Progenitor cell of endocrine pancreas (in vitro differentiated cells): ENCODE measurements around the gene ATF7IP. TPM values are rescaled to one million over a fixed set of nuclear protein-coding genes. Genes with fewer than 3 reads are reported as not detected.
A peak's percentile ranks its signal among the peaks of the same experiment; 100 is the strongest.

Experiments
- DNase-seq: peaks from one replicate; pipeline ENCODE4 v3.0.0; 2021; ENCODE audit warnings: low spot score; ENCODE audit not compliant: unreplicated experiment
- H3K27ac Mint-ChIP-seq: 2 replicates; pipeline ENCODE4 v1.8.0; 2021; ENCODE audit warnings: mild to moderate bottlenecking, moderate library complexity, mixed read lengths
- H3K27me3 Mint-ChIP-seq: 2 replicates; pipeline ENCODE4 v1.8.0; 2021; ENCODE audit warnings: mixed read lengths
- H3K36me3 Mint-ChIP-seq: 2 replicates; pipeline ENCODE4 v1.8.0; 2022; ENCODE audit warnings: mixed read lengths; ENCODE audit not compliant: insufficient read depth
- H3K4me1 Mint-ChIP-seq: 2 replicates; pipeline ENCODE4 v1.8.0; 2021; ENCODE audit warnings: low read depth, mixed read lengths
- H3K4me3 Mint-ChIP-seq: 2 replicates; pipeline ENCODE4 v1.8.0; 2021; ENCODE audit warnings: low read depth, mild to moderate bottlenecking, moderate library complexity, mixed read lengths
- H3K9me3 Mint-ChIP-seq: 2 replicates; pipeline ENCODE4 v1.8.0; 2021; ENCODE audit warnings: low read depth, mixed read lengths
- total RNA-seq: library from RNA; stranded (reverse); gene quantifications from 2 replicates; pipeline ENCODE4 v1.2.1, GENCODE V29; 2021
- TF ChIP-seq, protein P1 (sequence below): fragments of 200-600 bp; sonication (generic); IDR thresholded peaks from one replicate; pipeline ENCODE4 v1.5.0; 2021; ENCODE audit warnings: antibody characterized with exemption, mild to moderate bottlenecking; ENCODE audit not compliant: unreplicated experiment

The ATF7IP gene
- total RNA-seq, 1 donor from 2014 or later = 185 TPM

DNA sequence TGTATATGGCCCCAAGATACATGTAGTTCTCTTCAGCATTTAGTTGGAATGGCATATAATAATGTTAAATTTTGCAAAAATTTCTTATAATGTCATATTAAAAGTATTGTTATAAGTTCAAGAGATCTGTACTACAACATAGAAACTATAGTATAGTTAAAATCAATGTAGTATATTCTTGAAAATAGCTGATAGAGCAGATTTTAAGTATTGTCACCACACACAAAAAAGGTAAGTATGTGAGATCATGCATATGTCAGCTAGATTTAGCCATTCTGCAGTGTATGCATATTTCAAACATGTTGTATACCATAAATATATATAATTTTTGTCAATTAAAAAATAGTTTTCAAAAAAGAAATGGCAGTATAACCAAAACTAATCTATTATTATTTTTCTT lies 115.7 kb downstream of the ATF7IP start:
- no peak for DNase-seq
- Mint-ChIP-seq H3K27me3 (no peaks in the 10 kb centered on the region), H3K27ac (no peak overlapping the region), H3K9me3 (no peaks in the 10 kb centered on the region), H3K4me1 (no peaks in the 10 kb centered on the region), H3K36me3 (peaks cover 73% of the 10 kb centered on the region), H3K4me3 (no peak overlapping the region)
- TF ChIP-seq, protein P1, sequence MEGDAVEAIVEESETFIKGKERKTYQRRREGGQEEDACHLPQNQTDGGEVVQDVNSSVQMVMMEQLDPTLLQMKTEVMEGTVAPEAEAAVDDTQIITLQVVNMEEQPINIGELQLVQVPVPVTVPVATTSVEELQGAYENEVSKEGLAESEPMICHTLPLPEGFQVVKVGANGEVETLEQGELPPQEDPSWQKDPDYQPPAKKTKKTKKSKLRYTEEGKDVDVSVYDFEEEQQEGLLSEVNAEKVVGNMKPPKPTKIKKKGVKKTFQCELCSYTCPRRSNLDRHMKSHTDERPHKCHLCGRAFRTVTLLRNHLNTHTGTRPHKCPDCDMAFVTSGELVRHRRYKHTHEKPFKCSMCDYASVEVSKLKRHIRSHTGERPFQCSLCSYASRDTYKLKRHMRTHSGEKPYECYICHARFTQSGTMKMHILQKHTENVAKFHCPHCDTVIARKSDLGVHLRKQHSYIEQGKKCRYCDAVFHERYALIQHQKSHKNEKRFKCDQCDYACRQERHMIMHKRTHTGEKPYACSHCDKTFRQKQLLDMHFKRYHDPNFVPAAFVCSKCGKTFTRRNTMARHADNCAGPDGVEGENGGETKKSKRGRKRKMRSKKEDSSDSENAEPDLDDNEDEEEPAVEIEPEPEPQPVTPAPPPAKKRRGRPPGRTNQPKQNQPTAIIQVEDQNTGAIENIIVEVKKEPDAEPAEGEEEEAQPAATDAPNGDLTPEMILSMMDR = no peak

DNA sequence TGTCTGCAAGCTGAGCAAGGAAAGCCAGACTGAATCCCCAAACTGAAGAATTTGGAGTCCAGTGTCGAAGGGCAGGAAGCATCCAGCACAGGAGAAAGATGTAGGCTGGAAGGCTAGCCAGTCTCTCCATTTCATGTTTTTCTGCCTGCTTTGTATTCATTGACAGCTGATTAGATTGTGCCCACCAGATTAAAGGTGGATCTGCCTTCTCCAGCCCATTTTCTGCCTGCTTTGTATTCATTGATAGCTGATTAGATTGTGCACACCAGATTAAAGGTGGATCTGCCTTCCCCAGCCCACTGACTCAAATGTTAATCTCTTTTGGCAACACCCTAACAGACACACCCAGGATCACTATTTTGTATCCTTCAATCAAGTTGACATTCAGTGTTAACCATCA lies 116.9 kb downstream of the ATF7IP start:
- TF ChIP-seq, protein P1 = no peak
- no peak for DNase-seq
- H3K36me3 Mint-ChIP-seq = peaks cover 78% of the 10 kb centered on the region
- no peaks in the 10 kb centered on the region for H3K4me1 Mint-ChIP-seq
- H3K27me3 Mint-ChIP-seq = no peaks in the 10 kb centered on the region
- peaks cover 3% of the 10 kb centered on the region for H3K9me3 Mint-ChIP-seq
- peak overlapping the region; percentile 8 for H3K27ac Mint-ChIP-seq
- no peak overlapping the region for H3K4me3 Mint-ChIP-seq

DNA sequence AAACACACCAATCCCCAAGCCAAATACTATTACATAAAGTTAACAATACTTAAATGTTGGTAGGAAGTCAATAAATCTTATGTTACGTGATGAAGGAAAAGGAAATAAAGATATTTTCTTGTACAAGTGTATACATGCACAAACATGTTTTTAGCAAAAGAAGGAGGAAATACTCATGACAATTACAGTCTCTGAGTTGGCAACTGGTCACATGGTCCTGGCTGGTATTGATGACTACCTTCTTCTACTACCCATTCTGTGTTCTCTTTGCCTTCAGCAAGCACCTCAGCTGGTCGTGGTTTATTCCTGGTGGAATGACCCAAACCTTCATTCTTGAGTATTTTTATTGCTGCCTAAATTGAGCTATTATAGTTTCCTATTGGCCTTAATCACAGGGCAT lies 117.4 kb downstream of the ATF7IP start:
- TF ChIP-seq, protein P1 = no peak
- H3K36me3 Mint-ChIP-seq = peaks cover 78% of the 10 kb centered on the region
- peak overlapping the region; percentile 8 for H3K27ac Mint-ChIP-seq
- H3K4me3 Mint-ChIP-seq = no peak overlapping the region
- H3K27me3 Mint-ChIP-seq = no peaks in the 10 kb centered on the region
- H3K4me1 Mint-ChIP-seq = no peaks in the 10 kb centered on the region
- peaks cover 3% of the 10 kb centered on the region for H3K9me3 Mint-ChIP-seq
- DNase-seq = no peak

DNA sequence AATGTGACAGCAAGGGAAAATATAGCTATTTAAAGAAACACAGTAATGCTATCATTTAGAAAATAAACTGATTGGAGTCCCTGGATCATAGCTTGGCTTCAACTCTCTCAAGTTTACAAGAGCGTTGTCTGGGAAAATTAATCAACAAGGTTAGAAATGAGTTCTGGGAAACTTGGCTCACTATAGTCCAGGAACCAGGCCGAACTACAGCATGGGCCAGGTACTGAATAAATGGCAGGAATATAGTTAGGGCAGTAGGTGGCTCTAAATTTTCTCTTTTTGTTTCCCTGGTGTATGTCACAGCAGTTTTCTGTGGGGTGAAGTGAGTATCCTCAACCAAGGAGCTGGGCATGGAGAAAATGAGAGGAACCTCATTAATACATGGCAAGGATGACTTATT lies 129.8 kb downstream of the ATF7IP start:
- TF ChIP-seq, protein P1 = no peak
- DNase-seq = no peak
- Mint-ChIP-seq H3K4me1 (no peaks in the 10 kb centered on the region), H3K36me3 (peaks cover 69% of the 10 kb centered on the region), H3K4me3 (no peak overlapping the region), H3K27ac (no peak overlapping the region), H3K27me3 (no peaks in the 10 kb centered on the region), H3K9me3 (peaks cover 19% of the 10 kb centered on the region)

DNA sequence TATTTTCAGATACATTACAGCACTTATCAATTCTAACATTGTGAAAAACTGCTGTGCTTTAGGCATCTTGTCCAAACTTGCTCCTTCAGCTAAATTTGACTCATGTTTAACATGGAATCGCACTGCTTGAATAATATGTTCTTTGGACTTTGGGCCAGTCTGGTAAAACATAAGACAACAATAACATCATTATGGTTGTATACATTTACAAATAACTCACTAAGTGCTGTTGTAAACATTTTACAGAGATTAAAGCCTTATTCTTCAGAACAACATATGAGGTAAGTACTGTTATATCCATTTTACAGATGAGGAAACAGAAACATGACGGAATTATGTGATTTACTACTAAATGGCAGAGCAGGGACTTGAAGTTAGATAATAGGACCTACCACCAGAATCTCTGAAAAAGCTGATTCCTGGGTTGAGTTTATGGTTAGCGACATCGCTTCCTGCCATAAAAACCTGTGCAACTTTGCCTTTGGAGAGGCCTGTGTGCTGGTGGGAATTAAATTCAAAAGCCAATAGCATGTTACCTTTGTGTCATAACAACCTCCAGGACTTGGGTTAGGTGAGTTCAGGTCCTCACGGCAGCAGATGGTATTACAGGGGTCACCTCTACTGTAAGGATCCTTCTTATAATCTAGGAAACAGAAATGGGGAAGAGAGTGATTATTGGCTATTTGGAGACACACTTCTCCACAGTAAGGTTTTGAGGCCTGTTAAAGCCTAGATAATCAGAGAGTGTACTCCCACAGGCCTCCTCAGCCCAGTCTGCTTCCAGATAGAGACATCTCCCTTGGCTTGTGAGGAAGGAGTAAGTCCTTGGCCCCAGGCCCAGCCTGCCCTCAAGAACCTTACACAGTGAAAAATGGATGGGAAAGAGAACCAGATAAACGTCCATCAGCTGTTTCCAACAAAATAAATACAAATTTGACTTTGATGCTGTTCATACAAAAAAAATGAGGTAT lies 140.4 kb downstream of the ATF7IP start:
- Mint-ChIP-seq H3K9me3 (no peaks in the 10 kb centered on the region), H3K4me3 (no peak overlapping the region), H3K4me1 (peaks cover 7% of the 10 kb centered on the region), H3K27ac (peak overlapping the region; percentile 76), H3K27me3 (no peaks in the 10 kb centered on the region), H3K36me3 (peaks cover 32% of the 10 kb centered on the region)
- TF ChIP-seq, protein P1 = no peak
- DNase-seq = no peak
